ENCODE measurements around the gene ALAD.
"Not testable (repeated sequence)": the region's sequence is repeated elsewhere in the genome, so short reads cannot be mapped to it uniquely, and the experiment has no call there.

ALAD gene

GRCh38 chr9:113416149-113416721 lies 15.2 kb upstream of the ALAD start:
- no peak for DNase-seq (ENCODE audit: low read depth, low spot score)
- no peak overlapping the region for H3K4me3 ChIP-seq (ENCODE audit: low read depth, low read length)
- in situ Hi-C loops (cut with HindIII; ENCODE audit: low sequenced_read_pairs), result loop anchor here (25.0 kb wide), 1 partner anchor 246 kb away; no protein-coding TSS in a partner anchor
- no peak for TF ChIP-seq CTCF (IDR thresholded peaks at IDR 0.05; ENCODE audit: low read depth, low read length)

GRCh38 chr9:113410207-113410864 lies 9.3 kb upstream of the ALAD start, which contains the start of the genes C9orf43 and POLE3:
Gene C9orf43 (plus strand): TSS chr9:113410747. CDS start chr9:113413494, 2,747 bp downstream.
Gene POLE3 (minus strand): TSS chr9:113410675. CDS start chr9:113410293, 382 bp downstream.
- TF ChIP-seq CTCF (IDR thresholded peaks at IDR 0.05; ENCODE audit: low read depth, low read length), result no peak
- H3K4me3 ChIP-seq (ENCODE audit: low read depth, low read length), result peak within 1 kb of the TSS; percentile 98
- DNase-seq (ENCODE audit: low read depth, low spot score), result peak; percentile 98
- in situ Hi-C loops (cut with HindIII; ENCODE audit: low sequenced_read_pairs), result loop anchor here (25.0 kb wide), 1 partner anchor 252 kb away; no protein-coding TSS in a partner anchor

- H3K4me3 ChIP-seq (ENCODE audit: low read depth, low read length), result peak overlapping the region; percentile 98
- no peak for TF ChIP-seq CTCF (IDR thresholded peaks at IDR 0.05; ENCODE audit: low read depth, low read length)
- in situ Hi-C loops (cut with HindIII; ENCODE audit: low sequenced_read_pairs), result loop anchor here (25.0 kb wide), 1 partner anchor 252 kb away; no protein-coding TSS in a partner anchor
- no peak for DNase-seq (ENCODE audit: low read depth, low spot score)
Observed at GRCh38 chr9:113409883-113410206, 8.8 kb upstream of the ALAD start.

GRCh38 chr9:113409481-113409880 lies 8.4 kb upstream of the ALAD start:
- TF ChIP-seq CTCF (IDR thresholded peaks at IDR 0.05; ENCODE audit: low read depth, low read length), result no peak
- H3K4me3 ChIP-seq (ENCODE audit: low read depth, low read length), result peak overlapping the region; percentile 98
- no peak for DNase-seq (ENCODE audit: low read depth, low spot score)
- in situ Hi-C loops (cut with HindIII; ENCODE audit: low sequenced_read_pairs), result loop anchor here (25.0 kb wide), 1 partner anchor 253 kb away; no protein-coding TSS in a partner anchor

- peak; percentile 77 for DNase-seq (ENCODE audit: low read depth, low spot score)
- not testable (repeated sequence) for H3K4me3 ChIP-seq (ENCODE audit: low read depth, low read length)
- in situ Hi-C loops (cut with HindIII; ENCODE audit: low sequenced_read_pairs), result loop anchor here (25.0 kb wide), 1 partner anchor 255 kb away; no protein-coding TSS in a partner anchor
- TF ChIP-seq CTCF (IDR thresholded peaks at IDR 0.05; ENCODE audit: low read depth, low read length), result peak; percentile 89
Observed at GRCh38 chr9:113406873-113407511, 5.9 kb upstream of the ALAD start.

GRCh38 chr9:113406353-113406752 lies 5.3 kb upstream of the ALAD start:
- in situ Hi-C loops (cut with HindIII; ENCODE audit: low sequenced_read_pairs), result loop anchor here (25.0 kb wide), 1 partner anchor 256 kb away; no protein-coding TSS in a partner anchor
- H3K4me3 ChIP-seq (ENCODE audit: low read depth, low read length); DNase-seq (ENCODE audit: low read depth, low spot score): not testable (repeated sequence)
